GM12874 (cell line): ENCODE results near the gene RBBP9.

Experiments
- CTCF ChIP-seq: IDR thresholded peaks from 2 replicates; pipeline ENCODE4 v1.5.1; 2011; ENCODE audit warnings: low read depth, mild to moderate bottlenecking, control low read depth, low read length, moderate library complexity; ENCODE audit not compliant: insufficient read depth

Gene RBBP9

DNA sequence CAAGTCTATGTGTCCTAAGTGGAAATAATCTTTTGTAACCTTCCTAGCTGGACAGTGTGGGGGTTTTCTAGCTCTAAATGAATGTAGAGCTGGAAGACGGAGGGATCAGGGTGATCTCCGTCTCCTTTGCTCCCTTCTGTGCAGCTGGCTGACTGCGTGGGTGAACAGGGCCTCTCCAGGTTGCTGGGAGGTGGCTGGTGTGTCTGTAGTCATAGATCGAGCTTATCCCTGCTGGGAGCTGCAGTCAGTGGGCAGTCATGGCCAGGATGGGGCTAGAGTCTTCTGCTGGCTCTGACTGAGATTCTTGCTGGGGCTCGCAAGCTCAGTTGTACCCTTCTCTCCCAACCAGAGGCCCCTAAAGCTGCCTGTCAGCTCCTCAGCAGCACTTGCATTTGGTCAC, 17.1 kb upstream of the RBBP9 start:
- TF ChIP-seq CTCF: no peak

DNA sequence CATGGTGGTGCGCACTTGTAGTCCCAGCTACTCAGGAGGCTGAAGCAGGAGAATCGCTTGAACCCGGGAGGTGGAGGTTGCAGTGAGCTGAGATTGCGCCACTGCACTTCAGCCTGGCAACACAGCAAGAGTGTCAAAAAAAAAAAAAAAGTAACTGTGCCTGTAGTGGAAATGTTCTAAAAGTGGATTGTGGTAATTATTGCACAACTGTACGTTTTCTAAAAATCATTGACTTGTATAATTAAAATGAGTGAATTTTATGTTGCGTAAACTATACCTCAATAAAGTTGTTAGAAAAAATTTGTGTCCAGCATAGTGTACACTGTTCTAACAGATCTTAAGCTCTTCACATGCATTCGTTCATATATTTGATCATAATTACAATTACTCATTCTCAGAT, 16.2 kb upstream of the RBBP9 start:
- TF ChIP-seq CTCF: no peak

- no peak for TF ChIP-seq CTCF
These were observed 14.5 kb upstream of the RBBP9 start for GRCh38 chr20:18511571-18511970.

- no peak for TF ChIP-seq CTCF
These were observed 10.5 kb upstream of the RBBP9 start, which contains the start of gene SEC23B for GRCh38 chr20:18507218-18508191. TSS of gene SEC23B (plus strand) at chr20:18507940. CDS start at chr20:18510836, 2,896 bp downstream.

DNA sequence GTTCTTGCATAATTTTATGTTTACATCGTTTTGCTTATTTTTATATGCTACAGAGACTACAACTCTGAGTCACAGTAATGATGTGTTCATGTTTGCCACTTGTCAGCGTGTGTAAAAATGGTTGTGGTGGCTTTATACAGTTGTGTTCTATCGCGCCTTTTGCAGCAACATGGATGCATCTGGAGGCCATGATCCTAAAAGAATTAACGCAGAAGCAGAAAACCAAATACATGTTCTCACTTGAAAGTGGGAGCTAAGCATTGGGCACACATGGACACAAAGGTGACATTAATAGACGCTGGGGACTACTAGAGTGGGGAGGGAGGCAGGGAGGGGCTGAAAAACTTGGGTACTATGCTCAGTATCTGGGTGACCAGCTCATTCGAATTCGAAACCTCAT, 9.7 kb upstream of the RBBP9 start:
- TF ChIP-seq CTCF: no peak

DNA sequence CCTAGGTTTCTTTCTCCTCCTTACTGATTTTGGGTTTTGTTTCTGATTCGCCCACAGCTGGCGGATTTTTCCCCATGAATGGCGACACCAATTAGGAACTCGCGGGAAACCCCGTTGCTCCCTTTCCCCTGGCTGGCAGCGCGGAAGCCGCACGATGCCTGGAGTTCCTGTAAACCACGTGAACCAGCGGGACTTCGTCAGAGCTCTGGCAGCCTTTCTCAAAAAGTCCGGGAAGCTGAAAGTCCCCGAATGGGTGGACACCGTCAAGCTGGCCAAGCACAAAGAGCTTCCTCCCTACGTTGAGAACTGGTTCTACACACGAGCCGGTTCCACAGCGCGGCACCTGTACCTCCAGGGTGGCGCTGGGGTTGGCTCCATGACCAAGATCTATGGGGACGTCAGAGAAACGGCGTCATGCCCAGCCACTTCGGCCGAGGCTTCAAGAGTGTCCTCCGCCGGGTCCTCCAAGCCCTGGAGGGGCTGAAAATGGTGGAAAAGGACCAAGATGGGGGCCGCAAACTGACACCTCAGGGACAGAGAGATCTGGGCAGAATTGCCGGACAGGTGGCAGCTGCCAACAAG, 7.5 kb upstream of the RBBP9 start:
- TF ChIP-seq CTCF: no peak

DNA sequence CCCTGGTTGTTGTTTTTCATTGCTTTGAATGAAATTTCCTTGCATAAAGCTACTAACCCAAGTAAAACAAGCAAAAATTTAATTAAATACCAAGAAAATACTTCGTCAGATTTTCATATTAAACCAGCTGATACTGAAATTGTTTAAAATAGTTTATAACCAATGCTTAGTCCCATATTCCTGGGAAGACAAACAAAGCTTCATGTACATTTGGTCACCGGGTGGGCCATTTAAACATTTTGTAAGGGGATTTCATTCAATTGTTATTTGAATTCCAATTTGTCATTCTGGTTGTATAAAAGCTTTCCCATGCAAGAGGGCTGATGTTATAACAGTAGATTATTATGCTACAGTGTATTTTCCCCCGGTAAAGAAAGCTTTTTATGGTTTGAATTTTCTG, 578 bp upstream of the RBBP9 start:
- TF ChIP-seq CTCF: no peak
